H1 (cell line): ENCODE data around the gene MESD. TPM values are rescaled to one million over a fixed set of nuclear protein-coding genes. Genes with fewer than 3 reads are reported as not detected.

Experiments
- CTCF ChIA-PET: fragments of 300-600 bp; sonication (Branson Sonifier 250); formaldehyde crosslinking; loops from one replicate; lab custom pipeline; 2021; ENCODE audit not compliant: partially characterized antibody; lab: Charles Lee
- POLR2A ChIA-PET: fragments of 300-600 bp; sonication (Branson Sonifier 250); formaldehyde crosslinking; loops from one replicate; lab custom pipeline; 2021; ENCODE audit warnings: inconsistent platforms; ENCODE audit not compliant: partially characterized antibody; lab: Charles Lee
- DNase-seq, 2 experiments: peaks; one replicate each; pipeline versions ENCODE4 v3.0.0 to v3.0.0-alpha.2; 2010 to 2022; ENCODE audit warnings: low spot score in 2 of 2, low read depth in 1 of 2, mixed read lengths in 1 of 2
- FAIRE-seq: peaks from 2 replicates; lab custom pipeline; 2011; peaks lifted over from hg19 to GRCh38; lab: Jason Lieb, UNC
- H2AFZ ChIP-seq: 2 replicates; pipeline ENCODE4 v1.8.1; 2012; ENCODE audit warnings: low read length, inconsistent platforms
- H2AK5ac ChIP-seq: 2 replicates; pipeline ENCODE4 v1.6.1; 2013; ENCODE audit warnings: low read depth, low read length
- H2BK120ac ChIP-seq: replicated peaks from 2 replicates; pipeline ENCODE3; 2013; ENCODE audit warnings: low read depth, low read length, inconsistent platforms
- H2BK12ac ChIP-seq: 2 replicates; pipeline ENCODE4 v1.6.1; 2013; ENCODE audit warnings: low read depth, low read length
- H2BK15ac ChIP-seq: 2 replicates; pipeline ENCODE4 v1.6.1; 2013; ENCODE audit warnings: low read length
- H2BK20ac ChIP-seq: 2 replicates; pipeline ENCODE4 v1.6.1; 2013; ENCODE audit warnings: low read length
- H2BK5ac ChIP-seq: 2 replicates; pipeline ENCODE4 v1.6.1; 2013; ENCODE audit warnings: low read depth, low read length
- H3K14ac ChIP-seq: 2 replicates; pipeline ENCODE4 v1.6.1; 2013; ENCODE audit warnings: inconsistent platforms; ENCODE audit not compliant: insufficient read length
- H3K18ac ChIP-seq: 2 replicates; pipeline ENCODE4 v1.6.1; 2013; ENCODE audit warnings: low read length; ENCODE audit errors: extremely low read depth
- H3K23ac ChIP-seq: 2 replicates; pipeline ENCODE4 v1.6.1; 2013; ENCODE audit warnings: inconsistent platforms; ENCODE audit not compliant: insufficient read length
- H3K23me2 ChIP-seq: 2 replicates; pipeline ENCODE4 v1.6.1; 2013; ENCODE audit warnings: low read depth, low read length
- H3K27ac ChIP-seq: 2 replicates; pipeline ENCODE4 v1.6.1; 2011; ENCODE audit warnings: low read depth, low read length, inconsistent platforms
- H3K27me3 ChIP-seq, 4 experiments: replicated peaks in 1 of 4; 1 replicate in 1 of 4; 2 replicates in 3 of 4; pipeline versions ENCODE4 v1.6.1 to v1.8.1; 2011 to 2013; ENCODE audit warnings: low read length in 3 of 4, mild to moderate bottlenecking in 3 of 4, inconsistent platforms in 2 of 4, mixed read lengths in 2 of 4, moderate library complexity in 1 of 4; ENCODE audit not compliant: control insufficient read depth in 3 of 4, insufficient read depth in 3 of 4; ENCODE audit errors: extremely low read depth in 1 of 4
- H3K36me3 ChIP-seq, 4 experiments: 2 replicates each; pipeline versions ENCODE4 v1.6.1 to v1.8.1; 2011 to 2013; ENCODE audit warnings: mild to moderate bottlenecking in 4 of 4, low read length in 3 of 4, moderate library complexity in 2 of 4, control low read depth in 1 of 4, inconsistent platforms in 1 of 4; ENCODE audit not compliant: insufficient read depth in 4 of 4, control insufficient read depth in 2 of 4
- H3K4ac ChIP-seq: replicated peaks from 2 replicates; pipeline ENCODE3; 2013; ENCODE audit warnings: low read length, low read depth, mixed read lengths, inconsistent platforms; ENCODE audit not compliant: insufficient read length
- H3K4me1 ChIP-seq, 4 experiments: replicated peaks in 1 of 4; 1 replicate in 1 of 4; 2 replicates in 3 of 4; pipeline versions ENCODE4 v1.6.1 to v1.8.1; 2011 to 2013; ENCODE audit warnings: low read length in 3 of 4, inconsistent platforms in 2 of 4, mixed read lengths in 1 of 4; ENCODE audit not compliant: insufficient read depth in 4 of 4, control insufficient read depth in 3 of 4
- H3K4me2 ChIP-seq, 2 experiments: 2 replicates each; pipeline versions ENCODE4 v1.6.1 to v1.8.1; 2011 to 2013; ENCODE audit warnings: low read depth in 2 of 2, low read length in 2 of 2, control low read depth in 1 of 2, inconsistent platforms in 1 of 2, mild to moderate bottlenecking in 1 of 2; ENCODE audit not compliant: insufficient read depth in 1 of 2
- H3K4me3 ChIP-seq, 4 experiments: fragments of 200-600, 300-600 bp in 1 of 4; sonication (generic), shearing (Covaris generic), sonication (Bioruptor Twin) in 1 of 4; 2 replicates each; pipeline versions ENCODE4 v1.5.1 to v1.8.1; 2011 to 2016; ENCODE audit warnings: low read length in 4 of 4, low read depth in 3 of 4, control low read depth in 2 of 4, inconsistent platforms in 2 of 4, mild to moderate bottlenecking in 2 of 4, mixed read lengths in 1 of 4, moderate library complexity in 1 of 4; ENCODE audit not compliant: insufficient read depth in 2 of 4; ENCODE audit errors: extremely low read depth in 1 of 4
- H3K56ac ChIP-seq: replicated peaks from 2 replicates; pipeline ENCODE3; 2013; ENCODE audit warnings: low read depth, mild to moderate bottlenecking, mixed read lengths, low read length, inconsistent platforms; ENCODE audit not compliant: insufficient read length
- H3K79me1 ChIP-seq: 2 replicates; pipeline ENCODE4 v1.6.1; 2013; ENCODE audit warnings: low read depth, low read length, control low read depth
- H3K79me2 ChIP-seq, 2 experiments: 2 replicates each; pipeline versions ENCODE4 v1.6.1 to v1.8.1; 2012 to 2013; ENCODE audit warnings: low read length in 2 of 2, mild to moderate bottlenecking in 2 of 2, inconsistent platforms in 1 of 2; ENCODE audit not compliant: insufficient read depth in 2 of 2, control insufficient read depth in 1 of 2
- H3K9ac ChIP-seq, 4 experiments: replicated peaks in 1 of 4; 1 replicate in 1 of 4; 2 replicates in 3 of 4; pipeline versions ENCODE4 v1.6.1 to v1.8.1; 2011 to 2013; ENCODE audit warnings: low read depth in 3 of 4, low read length in 3 of 4, control low read depth in 2 of 4, mild to moderate bottlenecking in 2 of 4, moderate library complexity in 2 of 4, inconsistent platforms in 1 of 4; ENCODE audit errors: extremely low read depth in 1 of 4
- H3K9me3 ChIP-seq, 2 experiments: 2 replicates each; pipeline versions ENCODE4 v1.6.1 to v1.8.1; 2012 to 2013; ENCODE audit warnings: mild to moderate bottlenecking in 2 of 2, moderate library complexity in 2 of 2, control low read depth in 1 of 2, inconsistent platforms in 1 of 2, low read depth in 1 of 2, low read length in 1 of 2, mixed read lengths in 1 of 2; ENCODE audit not compliant: insufficient read depth in 2 of 2
- H4K20me1 ChIP-seq, 2 experiments: replicated peaks in 1 of 2; 2 replicates each; pipeline versions ENCODE3 to v1.8.1; 2011 to 2013; ENCODE audit warnings: inconsistent platforms in 2 of 2, low read length in 2 of 2, mild to moderate bottlenecking in 1 of 2; ENCODE audit not compliant: insufficient read depth in 2 of 2, control insufficient read depth in 1 of 2
- H4K5ac ChIP-seq: 2 replicates; pipeline ENCODE4 v1.6.1; 2013; ENCODE audit warnings: low read length, low read depth, mixed read lengths, inconsistent platforms; ENCODE audit not compliant: insufficient read length
- H4K8ac ChIP-seq: 2 replicates; pipeline ENCODE4 v1.8.0; 2013; ENCODE audit warnings: mild to moderate bottlenecking, moderate library complexity, low read length, inconsistent platforms; ENCODE audit not compliant: insufficient read depth; ENCODE audit errors: extremely low read depth
- H4K91ac ChIP-seq: replicated peaks from 2 replicates; pipeline ENCODE3; 2013; ENCODE audit warnings: low read length, mixed read lengths, inconsistent platforms; ENCODE audit not compliant: insufficient read length
- WGBS, 2 experiments: shearing (Covaris generic) in 1 of 2; methylation state at CpG; one replicate each; pipeline versions ENCODE4 v1.1.6 to v1.1.7; 2013 to 2015; ENCODE audit warnings: low lambda C conversion rate in 2 of 2, mixed read lengths in 2 of 2, inconsistent platforms in 1 of 2, low coverage in 1 of 2, missing lambda C conversion rate in 1 of 2; ENCODE audit not compliant: insufficient replicate concordance in 2 of 2, insufficient coverage in 1 of 2, insufficient read length in 1 of 2; ENCODE audit errors: extremely low coverage in 1 of 2, missing lambda C conversion rate in 1 of 2; 5-methylcytosine and 5-hydroxymethylcytosine counted together
- polyA plus RNA-seq, 7 experiments: library from polyadenylated mRNA; depleted of rRNA in 3 of 7; stranded (reverse) in 5 of 7; unstranded in 2 of 7; fragments of >200 nt in 5 of 7; fragments of 200-250 nt in 2 of 7; gene quantifications; 1 replicate in 5 of 7; 2 replicates in 1 of 7; 4 replicates in 1 of 7; pipeline versions ENCODE4 v1.2.1 to v1.2.3, GENCODE V29; 2011 to 2013; ENCODE audit warnings: missing spikeins in 2 of 7, mixed read lengths in 2 of 7
- total RNA-seq: library from RNA; stranded (reverse); fragmentation: NEBNext Ultra II Directional; extraction: Animal tissue kit (Norgen Biotek cat#: 25700); gene quantifications from 2 replicates; pipeline ENCODE4 v1.2.1, GENCODE V29; 2021
- TF ChIP-seq, protein P1 (sequence below): IDR thresholded peaks from 2 replicates; pipeline ENCODE4 v1.6.1; 2011; ENCODE audit warnings: low read length, improper control_type of control experiment

MESD gene
- total and polyA plus RNA-seq, 2 of the 8 experiments (the other 6 are each of a cell fraction or from before 2014, with no cell fraction given), result 11.0 to 28.3 TPM

DNA sequence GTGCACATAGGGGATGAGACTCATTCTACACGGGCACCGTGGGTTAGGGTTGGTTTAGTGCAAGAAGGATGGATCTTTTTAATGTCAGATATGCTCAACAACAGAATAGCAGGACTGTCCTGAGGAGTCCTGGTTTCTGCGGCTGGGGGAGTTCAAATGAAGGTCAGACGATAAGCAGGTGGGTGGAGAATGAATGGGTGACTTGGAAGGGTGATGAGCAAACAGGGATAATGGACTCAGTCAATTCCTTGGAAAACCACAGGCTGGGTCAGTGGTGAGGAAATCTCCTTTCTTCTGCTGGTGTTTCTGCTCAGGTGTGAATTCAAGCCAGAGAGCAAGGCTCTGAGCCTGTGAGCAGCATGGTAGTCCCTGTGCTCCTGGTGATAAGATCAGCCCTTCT lies 59.9 kb downstream of the MESD start:
- no peak overlapping the region for H3K14ac ChIP-seq
- no peak overlapping the region for H3K27ac ChIP-seq
- no peak overlapping the region for H3K23ac ChIP-seq
- FAIRE-seq, result no peak
- H3K18ac ChIP-seq, result no peak overlapping the region
- H4K8ac ChIP-seq, result no peak overlapping the region
- H3K9me3 ChIP-seq, result no peaks in the 10 kb centered on the region
- no peak overlapping the region for H3K56ac ChIP-seq
- no peak overlapping the region for H3K9ac ChIP-seq
- H3K79me1 ChIP-seq, result no peaks in the 10 kb centered on the region
- DNase-seq, result no peak
- no peak overlapping the region for H3K4ac ChIP-seq
- H4K91ac ChIP-seq, result no peak overlapping the region
- no peak overlapping the region for H2AK5ac ChIP-seq
- H4K5ac ChIP-seq, result no peak overlapping the region
- no peak overlapping the region for H2BK20ac ChIP-seq
- ChIA-PET POLR2A (no interaction called here), CTCF (interaction anchor here (0.5 kb wide), 1 partner anchor 8 kb away, joined by 3 read pairs; no protein-coding TSS in a partner anchor)
- H2AFZ ChIP-seq, result no peak overlapping the region
- H4K20me1 ChIP-seq, result no peaks in the 10 kb centered on the region
- H2BK12ac ChIP-seq, result no peak overlapping the region
- H3K27me3 ChIP-seq, result no peaks in the 10 kb centered on the region
- H3K23me2 ChIP-seq, result no peaks in the 10 kb centered on the region; the same call in 1 of the 2 replicates
- no peak overlapping the region for H2BK15ac ChIP-seq
- H3K36me3 ChIP-seq, result no peaks in the 10 kb centered on the region
- no peak overlapping the region for H2BK120ac ChIP-seq
- H3K4me3 ChIP-seq, result no peak overlapping the region
- H3K4me2 ChIP-seq, result no peak overlapping the region
- H3K79me2 ChIP-seq, result no peaks in the 10 kb centered on the region
- 84% methylated on average over 4 of the region's 4 CpGs; no CpG with 5 or more reads in 1 of the 2 experiments for WGBS, 2 experiments
- no peaks in the 10 kb centered on the region; a peak in 1 of 7 replicates for H3K4me1 ChIP-seq
- no peak overlapping the region for H2BK5ac ChIP-seq
- TF ChIP-seq, protein P1, sequence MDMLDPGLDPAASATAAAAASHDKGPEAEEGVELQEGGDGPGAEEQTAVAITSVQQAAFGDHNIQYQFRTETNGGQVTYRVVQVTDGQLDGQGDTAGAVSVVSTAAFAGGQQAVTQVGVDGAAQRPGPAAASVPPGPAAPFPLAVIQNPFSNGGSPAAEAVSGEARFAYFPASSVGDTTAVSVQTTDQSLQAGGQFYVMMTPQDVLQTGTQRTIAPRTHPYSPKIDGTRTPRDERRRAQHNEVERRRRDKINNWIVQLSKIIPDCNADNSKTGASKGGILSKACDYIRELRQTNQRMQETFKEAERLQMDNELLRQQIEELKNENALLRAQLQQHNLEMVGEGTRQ, result no peak
